ENCODE data around the gene SLC39A11.

Gene SLC39A11

DNA sequence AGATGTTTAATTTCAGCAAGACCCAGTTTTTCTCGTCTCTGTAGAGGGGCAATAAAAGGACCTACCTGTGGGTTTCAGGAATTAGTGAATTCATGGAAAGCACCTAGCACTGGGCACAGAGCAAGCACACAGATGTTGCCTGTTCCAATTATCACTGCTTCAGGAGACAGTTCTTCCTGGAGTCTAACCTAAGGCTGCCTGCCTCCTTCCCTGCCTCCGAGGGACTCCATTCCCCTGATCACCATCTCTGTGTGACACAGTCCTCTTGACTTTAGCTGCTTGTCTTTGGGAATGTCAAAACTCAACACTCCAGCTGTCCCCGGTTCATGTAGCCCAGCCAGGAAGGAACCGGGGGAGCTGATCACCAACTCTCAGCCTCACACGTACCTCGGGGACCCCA lies 474.9 kb downstream of the SLC39A11 start:
- peak overlapping the region; percentile 11 for H3K9ac ChIP-seq (ENCODE audit: low read length)
- H3K36me3 ChIP-seq (ENCODE audit: control insufficient read depth, insufficient read depth, low read length): no peaks in the 10 kb centered on the region
- H3K4me1 ChIP-seq (ENCODE audit: control insufficient read depth, insufficient read depth, low read length): no peaks in the 10 kb centered on the region
- no peaks in the 10 kb centered on the region for H3K27me3 ChIP-seq (ENCODE audit: control insufficient read depth, insufficient read depth, low read length)
- no peak overlapping the region for H3K4me3 ChIP-seq (ENCODE audit: low read length)
- H3K27ac ChIP-seq (ENCODE audit: low read depth, low read length): no peak overlapping the region

DNA sequence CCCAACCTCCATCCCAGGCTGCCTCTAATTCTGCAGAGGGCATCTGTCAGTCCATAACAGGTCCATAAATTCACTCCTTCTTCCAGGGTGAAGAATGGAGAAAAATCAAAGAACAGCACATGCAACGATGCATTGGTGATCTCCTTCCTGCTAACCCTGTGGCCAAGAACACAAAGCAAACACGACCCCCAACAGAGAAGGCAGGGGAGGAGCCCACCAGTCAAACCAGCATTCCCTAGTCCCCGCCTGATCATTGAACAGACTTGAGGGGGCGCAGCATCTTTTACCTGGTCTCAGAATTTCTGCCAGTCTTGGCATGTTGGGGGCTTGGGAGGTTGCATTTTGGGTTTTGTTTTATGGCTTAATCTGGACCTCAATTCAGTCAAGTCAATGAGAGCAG lies 476.0 kb downstream of the SLC39A11 start:
- no peaks in the 10 kb centered on the region for H3K4me1 ChIP-seq (ENCODE audit: control insufficient read depth, insufficient read depth, low read length)
- no peak overlapping the region for H3K9ac ChIP-seq (ENCODE audit: low read length)
- H3K4me3 ChIP-seq (ENCODE audit: low read length): no peak overlapping the region
- H3K36me3 ChIP-seq (ENCODE audit: control insufficient read depth, insufficient read depth, low read length): no peaks in the 10 kb centered on the region
- H3K27ac ChIP-seq (ENCODE audit: low read depth, low read length): no peak overlapping the region
- no peaks in the 10 kb centered on the region for H3K27me3 ChIP-seq (ENCODE audit: control insufficient read depth, insufficient read depth, low read length)

DNA sequence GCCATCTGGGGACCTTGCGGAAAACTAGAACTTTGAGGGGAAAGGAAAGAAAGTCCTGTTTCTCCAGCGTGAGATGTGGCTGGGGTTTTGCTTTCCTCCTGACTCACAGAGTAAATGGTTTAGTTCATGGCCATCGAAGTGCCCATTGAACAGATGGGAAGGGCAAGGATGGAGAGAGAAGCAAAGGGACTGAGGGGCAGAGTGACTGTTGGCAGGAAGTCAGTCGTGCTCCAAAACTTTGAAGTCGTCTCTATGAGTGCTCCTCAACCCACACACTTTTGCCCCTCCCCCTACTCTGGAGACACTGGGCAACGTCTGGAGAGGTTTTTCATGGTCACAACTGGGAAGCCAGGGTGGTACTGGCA lies 476.9 kb downstream of the SLC39A11 start:
- no peak overlapping the region for H3K4me3 ChIP-seq (ENCODE audit: low read length)
- H3K9ac ChIP-seq (ENCODE audit: low read length): no peak overlapping the region
- no peaks in the 10 kb centered on the region for H3K4me1 ChIP-seq (ENCODE audit: control insufficient read depth, insufficient read depth, low read length)
- no peaks in the 10 kb centered on the region for H3K27me3 ChIP-seq (ENCODE audit: control insufficient read depth, insufficient read depth, low read length)
- peak overlapping the region; percentile 11 for H3K27ac ChIP-seq (ENCODE audit: low read depth, low read length)
- H3K36me3 ChIP-seq (ENCODE audit: control insufficient read depth, insufficient read depth, low read length): no peaks in the 10 kb centered on the region

DNA sequence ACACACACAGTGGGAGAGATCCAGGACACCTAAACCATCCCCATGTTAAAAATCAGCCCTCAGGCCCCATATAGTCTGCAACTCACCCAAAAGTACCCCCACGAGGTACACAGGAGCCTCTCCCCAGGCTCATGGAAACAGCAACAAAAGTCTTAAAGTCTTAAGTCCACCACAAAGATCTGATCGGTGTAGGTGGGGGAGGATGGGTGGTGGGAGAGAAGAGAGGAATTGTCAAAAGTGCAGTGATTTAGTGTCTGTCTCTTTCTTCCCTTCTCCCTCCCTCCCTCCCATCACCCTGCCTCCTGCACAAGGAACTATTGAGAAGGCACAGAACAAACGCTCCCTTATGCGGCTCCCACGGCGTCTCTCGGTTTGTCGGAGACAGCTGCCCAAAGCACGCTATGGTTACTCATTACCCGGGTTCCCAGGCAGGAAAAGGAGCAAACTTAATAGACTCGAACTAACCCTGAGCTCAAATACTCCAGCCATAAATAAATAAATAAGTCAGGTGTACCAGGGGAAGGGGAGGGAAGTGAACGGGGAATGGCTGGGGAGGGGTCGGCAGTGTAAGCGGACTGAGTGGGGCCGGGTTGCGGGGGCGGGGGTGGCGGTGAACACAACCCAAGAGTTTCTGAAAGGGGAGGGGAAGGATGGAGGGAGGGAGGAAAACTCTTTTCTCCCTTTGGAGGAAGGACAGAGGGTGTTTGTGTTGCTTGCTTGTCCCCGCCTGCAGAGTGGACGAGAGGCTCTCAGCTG lies 477.4 kb downstream of the SLC39A11 start:
- Histone ChIP-seq H3K36me3 (ENCODE audit: control insufficient read depth, insufficient read depth, low read length) (no peaks in the 10 kb centered on the region), H3K9ac (ENCODE audit: low read length) (no peak overlapping the region), H3K4me3 (ENCODE audit: low read length) (no peak overlapping the region), H3K27me3 (ENCODE audit: control insufficient read depth, insufficient read depth, low read length) (no peaks in the 10 kb centered on the region), H3K27ac (ENCODE audit: low read depth, low read length) (peak overlapping the region; percentile 40), H3K4me1 (ENCODE audit: control insufficient read depth, insufficient read depth, low read length) (no peaks in the 10 kb centered on the region)

DNA sequence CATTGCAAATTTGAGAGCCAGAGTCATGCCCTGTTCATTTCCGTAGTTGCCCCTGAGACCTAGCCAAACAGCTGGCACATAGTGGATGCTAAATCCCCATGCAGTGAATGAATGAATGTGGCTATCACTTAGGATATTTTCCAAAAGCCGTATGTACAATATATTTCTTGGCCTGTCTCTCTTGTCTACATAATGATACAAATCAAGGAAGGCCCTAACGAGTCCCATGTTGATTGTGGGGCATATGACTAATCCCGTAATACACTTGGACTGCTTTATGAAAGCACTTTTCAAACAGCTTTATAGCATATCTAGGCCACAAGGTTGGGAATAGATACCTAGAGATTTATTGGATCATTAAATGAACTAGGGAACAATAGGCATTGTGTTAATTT lies 478.0 kb downstream of the SLC39A11 start:
- Histone ChIP-seq H3K4me1 (ENCODE audit: control insufficient read depth, insufficient read depth, low read length) (no peaks in the 10 kb centered on the region), H3K9ac (ENCODE audit: low read length) (no peak overlapping the region), H3K27me3 (ENCODE audit: control insufficient read depth, insufficient read depth, low read length) (no peaks in the 10 kb centered on the region), H3K36me3 (ENCODE audit: control insufficient read depth, insufficient read depth, low read length) (no peaks in the 10 kb centered on the region), H3K27ac (ENCODE audit: low read depth, low read length) (peak overlapping the region; percentile 40), H3K4me3 (ENCODE audit: low read length) (no peak overlapping the region)

DNA sequence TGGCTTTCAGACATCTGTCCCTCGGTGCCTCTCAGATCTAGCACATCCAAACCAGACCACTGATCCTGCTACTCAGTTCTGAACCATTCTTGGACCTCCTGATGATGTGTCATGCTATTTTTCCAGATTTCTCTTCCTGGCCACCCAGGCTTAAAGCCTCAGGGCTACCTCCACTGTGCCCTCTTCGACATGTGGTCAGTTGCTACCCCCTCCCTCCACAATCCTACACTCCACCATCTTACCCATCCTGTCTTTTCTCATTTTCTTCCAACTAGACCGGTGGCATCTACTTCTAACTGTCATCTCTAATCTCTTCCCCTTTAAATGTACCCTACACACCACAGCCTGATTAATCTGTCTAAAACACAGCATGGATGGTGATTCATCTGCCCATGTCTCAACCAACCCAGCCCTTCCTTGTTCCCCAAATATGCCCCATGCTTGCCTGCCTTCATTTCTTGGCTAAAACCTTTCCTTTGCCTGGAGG lies 478.6 kb downstream of the SLC39A11 start:
- Histone ChIP-seq H3K4me3 (ENCODE audit: low read length) (no peak overlapping the region), H3K36me3 (ENCODE audit: control insufficient read depth, insufficient read depth, low read length) (no peaks in the 10 kb centered on the region), H3K27me3 (ENCODE audit: control insufficient read depth, insufficient read depth, low read length) (no peaks in the 10 kb centered on the region), H3K9ac (ENCODE audit: low read length) (no peak overlapping the region), H3K27ac (ENCODE audit: low read depth, low read length) (no peak overlapping the region), H3K4me1 (ENCODE audit: control insufficient read depth, insufficient read depth, low read length) (no peaks in the 10 kb centered on the region)

DNA sequence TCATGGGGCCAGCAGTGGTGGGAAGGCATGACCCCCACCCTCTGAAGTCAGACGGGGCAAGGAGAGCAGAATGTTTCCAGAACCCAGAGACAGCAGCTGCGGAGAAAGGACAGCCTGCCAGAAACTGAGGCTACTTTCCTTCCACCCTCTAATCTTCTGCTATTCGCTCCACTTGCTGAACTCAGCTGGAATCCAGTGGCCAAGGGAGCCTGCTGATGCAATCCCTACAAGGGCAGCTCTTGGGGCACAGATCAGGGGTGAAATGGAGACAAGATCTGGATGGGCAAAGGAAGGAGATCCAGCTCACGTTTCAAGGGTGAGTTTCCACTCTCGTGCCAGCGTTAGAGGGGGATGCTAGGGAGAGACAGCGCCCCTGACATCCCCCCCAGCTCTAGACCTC lies 479.1 kb downstream of the SLC39A11 start:
- Histone ChIP-seq H3K36me3 (ENCODE audit: control insufficient read depth, insufficient read depth, low read length) (no peaks in the 10 kb centered on the region), H3K27me3 (ENCODE audit: control insufficient read depth, insufficient read depth, low read length) (no peaks in the 10 kb centered on the region), H3K27ac (ENCODE audit: low read depth, low read length) (no peak overlapping the region), H3K4me1 (ENCODE audit: control insufficient read depth, insufficient read depth, low read length) (no peaks in the 10 kb centered on the region), H3K4me3 (ENCODE audit: low read length) (no peak overlapping the region), H3K9ac (ENCODE audit: low read length) (no peak overlapping the region)

DNA sequence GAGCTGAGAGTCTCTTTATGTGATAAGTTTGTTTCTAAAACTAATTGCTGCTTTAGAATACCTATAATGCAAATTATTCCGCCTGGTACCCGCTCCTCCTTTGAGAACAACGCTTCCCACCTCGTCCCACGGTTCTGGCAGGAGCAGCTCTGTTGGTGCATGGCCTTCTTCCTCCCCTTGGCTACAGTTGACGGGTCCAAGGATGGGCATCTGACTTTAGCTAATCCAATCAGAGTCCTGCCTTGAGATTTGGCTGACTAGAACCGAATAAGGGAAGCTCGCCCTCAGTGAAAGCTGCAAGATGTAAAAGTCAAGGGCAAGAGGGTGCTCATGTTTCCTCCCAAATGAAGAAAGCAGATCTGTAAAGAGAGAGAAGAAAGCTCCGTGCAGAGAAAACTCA lies 481.3 kb downstream of the SLC39A11 start:
- H3K4me1 ChIP-seq (ENCODE audit: control insufficient read depth, insufficient read depth, low read length): no peaks in the 10 kb centered on the region
- H3K9ac ChIP-seq (ENCODE audit: low read length): no peak overlapping the region
- no peak overlapping the region for H3K4me3 ChIP-seq (ENCODE audit: low read length)
- H3K27me3 ChIP-seq (ENCODE audit: control insufficient read depth, insufficient read depth, low read length): no peaks in the 10 kb centered on the region
- H3K36me3 ChIP-seq (ENCODE audit: control insufficient read depth, insufficient read depth, low read length): no peaks in the 10 kb centered on the region
- H3K27ac ChIP-seq (ENCODE audit: low read depth, low read length): no peak overlapping the region

DNA sequence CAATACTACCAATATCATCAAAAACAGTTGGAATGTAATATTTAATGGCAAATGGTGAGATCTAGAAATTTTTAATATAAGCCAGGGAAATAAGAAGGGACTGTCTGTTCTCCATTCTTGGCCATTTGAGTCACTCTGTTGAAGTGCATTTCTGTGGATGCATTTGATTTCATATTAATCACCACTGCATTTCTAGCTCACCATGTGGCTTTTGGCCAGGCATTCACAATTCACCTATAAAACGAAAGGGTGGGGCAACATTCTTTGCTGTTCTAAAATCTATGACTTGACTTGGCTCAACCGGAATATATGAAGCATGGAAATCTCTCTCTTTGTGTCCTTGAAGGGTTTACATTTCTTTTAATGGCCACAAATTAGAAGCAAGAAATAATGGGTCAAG lies 483.0 kb downstream of the SLC39A11 start:
- Histone ChIP-seq H3K4me1 (ENCODE audit: control insufficient read depth, insufficient read depth, low read length) (no peaks in the 10 kb centered on the region), H3K4me3 (ENCODE audit: low read length) (no peak overlapping the region), H3K36me3 (ENCODE audit: control insufficient read depth, insufficient read depth, low read length) (no peaks in the 10 kb centered on the region), H3K27me3 (ENCODE audit: control insufficient read depth, insufficient read depth, low read length) (no peaks in the 10 kb centered on the region), H3K9ac (ENCODE audit: low read length) (no peak overlapping the region), H3K27ac (ENCODE audit: low read depth, low read length) (no peak overlapping the region)

DNA sequence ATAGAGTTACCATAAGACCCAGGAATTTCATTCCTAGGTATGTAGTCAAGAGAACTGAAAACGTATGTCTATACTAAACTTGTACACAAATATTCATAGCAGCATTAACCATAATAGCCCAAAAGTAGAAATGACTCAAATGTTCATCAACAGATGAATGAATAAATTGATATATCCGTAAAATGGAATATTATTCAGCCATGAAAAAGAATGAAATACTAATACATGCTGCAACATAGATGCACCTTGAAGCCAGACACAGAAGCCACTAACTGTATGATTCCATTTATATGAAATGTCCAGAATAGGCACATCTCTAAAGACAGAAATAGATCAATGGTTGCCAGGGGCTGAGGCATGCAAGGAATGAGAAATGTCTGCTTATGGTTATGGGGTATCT lies 484.1 kb downstream of the SLC39A11 start:
- no peaks in the 10 kb centered on the region for H3K36me3 ChIP-seq (ENCODE audit: control insufficient read depth, insufficient read depth, low read length)
- no peaks in the 10 kb centered on the region for H3K4me1 ChIP-seq (ENCODE audit: control insufficient read depth, insufficient read depth, low read length)
- no peak overlapping the region for H3K27ac ChIP-seq (ENCODE audit: low read depth, low read length)
- H3K9ac ChIP-seq (ENCODE audit: low read length): no peak overlapping the region
- no peak overlapping the region for H3K4me3 ChIP-seq (ENCODE audit: low read length)
- no peaks in the 10 kb centered on the region for H3K27me3 ChIP-seq (ENCODE audit: control insufficient read depth, insufficient read depth, low read length)

DNA sequence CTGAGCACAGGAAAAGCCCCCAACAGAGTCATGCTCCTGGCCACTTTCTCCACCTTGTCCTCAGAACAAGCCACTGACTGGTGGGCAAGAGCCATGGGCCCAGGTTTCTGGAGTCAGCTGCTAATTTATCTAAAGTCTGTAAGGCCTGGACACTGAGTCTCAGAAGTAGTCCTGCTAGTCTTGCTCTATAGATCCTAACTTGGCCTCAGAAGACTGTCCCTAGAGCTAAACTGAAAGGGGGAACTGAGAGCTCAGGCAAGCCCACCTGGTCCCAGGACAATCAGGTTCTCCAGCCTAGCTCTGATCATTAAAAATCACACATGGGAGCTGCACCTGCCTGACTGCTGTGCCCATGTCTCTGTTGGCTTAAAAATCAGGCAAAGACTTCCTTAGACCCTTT lies 485.8 kb downstream of the SLC39A11 start:
- no peaks in the 10 kb centered on the region for H3K27me3 ChIP-seq (ENCODE audit: control insufficient read depth, insufficient read depth, low read length)

DNA sequence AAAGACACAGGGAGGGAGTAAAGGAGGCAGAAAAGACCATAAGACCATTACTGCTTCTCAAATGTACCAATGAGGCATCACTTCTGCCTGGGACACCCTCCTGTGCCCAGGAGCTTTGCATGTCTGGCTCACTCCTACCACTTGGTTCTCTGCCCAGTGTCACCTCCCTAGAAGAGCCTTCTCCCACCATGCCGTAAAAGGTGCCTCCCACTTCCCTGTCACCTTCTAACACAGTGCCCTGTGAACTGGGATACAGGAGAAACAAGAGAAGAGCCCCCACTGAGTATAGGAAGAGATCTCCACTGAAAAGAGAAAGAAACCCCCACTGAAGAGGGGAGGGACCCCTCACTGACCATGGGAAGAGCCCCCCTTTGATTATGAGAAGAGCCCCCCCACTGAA lies 486.9 kb downstream of the SLC39A11 start:
- H3K36me3 ChIP-seq (ENCODE audit: control insufficient read depth, insufficient read depth, low read length): no peaks in the 10 kb centered on the region
- no peak overlapping the region for H3K27ac ChIP-seq (ENCODE audit: low read depth, low read length)
- no peak overlapping the region for H3K9ac ChIP-seq (ENCODE audit: low read length)
- H3K4me3 ChIP-seq (ENCODE audit: low read length): no peak overlapping the region
- no peaks in the 10 kb centered on the region for H3K4me1 ChIP-seq (ENCODE audit: control insufficient read depth, insufficient read depth, low read length)
- no peaks in the 10 kb centered on the region for H3K27me3 ChIP-seq (ENCODE audit: control insufficient read depth, insufficient read depth, low read length)

More for the DNA sequence above, 485.8 kb downstream of the SLC39A11 start:
- Histone ChIP-seq H3K27ac (ENCODE audit: low read depth, low read length) (no peak overlapping the region), H3K9ac (ENCODE audit: low read length) (no peak overlapping the region), H3K4me1 (ENCODE audit: control insufficient read depth, insufficient read depth, low read length) (no peaks in the 10 kb centered on the region), H3K4me3 (ENCODE audit: low read length) (no peak overlapping the region), H3K36me3 (ENCODE audit: control insufficient read depth, insufficient read depth, low read length) (no peaks in the 10 kb centered on the region)

DNA sequence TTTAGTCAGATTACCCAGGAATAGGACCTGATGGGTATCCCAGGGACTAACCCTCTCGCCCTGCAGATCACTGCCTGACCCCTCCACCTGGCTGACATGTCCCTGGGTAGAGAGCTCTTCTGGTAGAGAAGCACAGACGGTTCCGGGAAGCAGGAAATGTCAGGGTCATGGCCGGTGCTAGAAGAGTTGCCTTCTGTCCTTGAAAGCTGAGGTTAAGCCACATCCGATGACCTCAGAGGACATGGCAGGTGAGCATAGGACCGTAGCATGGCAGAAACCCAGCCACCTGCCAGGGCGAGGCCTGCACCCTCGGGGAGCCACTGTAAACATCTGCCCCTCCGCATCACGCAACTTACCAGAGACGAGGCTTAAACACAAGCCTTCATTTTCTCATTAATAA lies 488.0 kb downstream of the SLC39A11 start:
- Histone ChIP-seq H3K4me1 (ENCODE audit: control insufficient read depth, insufficient read depth, low read length) (no peaks in the 10 kb centered on the region), H3K27me3 (ENCODE audit: control insufficient read depth, insufficient read depth, low read length) (no peaks in the 10 kb centered on the region)

More for the DNA sequence above, 488.0 kb downstream of the SLC39A11 start:
- no peaks in the 10 kb centered on the region for H3K36me3 ChIP-seq (ENCODE audit: control insufficient read depth, insufficient read depth, low read length)
- no peak overlapping the region for H3K27ac ChIP-seq (ENCODE audit: low read depth, low read length)
- H3K9ac ChIP-seq (ENCODE audit: low read length): no peak overlapping the region
- no peak overlapping the region for H3K4me3 ChIP-seq (ENCODE audit: low read length)

Measured in rectal smooth muscle tissue (tissue), 1 donor.